ENCODE results near the gene LDLRAD3.

Gene LDLRAD3

GRCh38 chr11:35916270-35916669, 27.6 kb upstream of the LDLRAD3 start:
- H3K4me3 ChIP-seq (ENCODE audit: low read depth in 1 of 2, low read length in 2 of 2) = no peak overlapping the region
- peaks cover 3% of the 10 kb centered on the region for H3K27me3 ChIP-seq (ENCODE audit: insufficient read depth, low read length, poor library complexity)
- no peak for ATAC-seq (ENCODE audit: insufficient read depth, low read depth)

GRCh38 chr11:35917676-35918075, 26.2 kb upstream of the LDLRAD3 start:
- Histone ChIP-seq H3K9me3 (ENCODE audit: insufficient read depth, low read length, severe bottlenecking) (no peaks in the 10 kb centered on the region), H3K36me3 (ENCODE audit: insufficient read depth, low read length) (no peaks in the 10 kb centered on the region), H3K9ac (ENCODE audit: low read depth, low read length) (no peak overlapping the region), H3K27ac (ENCODE audit: low read length) (no peak overlapping the region), H3K27me3 (ENCODE audit: insufficient read depth, low read length, poor library complexity) (peaks cover 3% of the 10 kb centered on the region), H3K4me3 (ENCODE audit: low read depth in 1 of 2, low read length in 2 of 2) (no peak overlapping the region), H3K4me2 (ENCODE audit: insufficient read depth, low read length) (no peak overlapping the region), H3K4me1 (ENCODE audit: insufficient read depth, low read length) (no peaks in the 10 kb centered on the region), H2AFZ (ENCODE audit: low read depth, low read length) (no peak overlapping the region), H4K20me1 (ENCODE audit: insufficient read depth, low read length) (no peaks in the 10 kb centered on the region), H3K79me2 (ENCODE audit: insufficient read depth, low read length) (no peaks in the 10 kb centered on the region)
- no peak for ATAC-seq (ENCODE audit: insufficient read depth, low read depth)
- DNase-seq = no peak
- TF ChIP-seq CTCF (IDR thresholded peaks at IDR 0.05; ENCODE audit: borderline replicate concordance, extremely low read depth, low read length, poor library complexity, severe bottlenecking) = no peak
- TF ChIP-seq EZH2 (IDR thresholded peaks at IDR 0.05; ENCODE audit: borderline replicate concordance, low read depth, low read length, severe bottlenecking) = no peak

More at GRCh38 chr11:35916270-35916669, 27.6 kb upstream of the LDLRAD3 start:
- Histone ChIP-seq H3K4me2 (ENCODE audit: insufficient read depth, low read length) (no peak overlapping the region), H3K36me3 (ENCODE audit: insufficient read depth, low read length) (no peaks in the 10 kb centered on the region), H2AFZ (ENCODE audit: low read depth, low read length) (no peak overlapping the region), H3K79me2 (ENCODE audit: insufficient read depth, low read length) (no peaks in the 10 kb centered on the region), H3K9ac (ENCODE audit: low read depth, low read length) (no peak overlapping the region), H4K20me1 (ENCODE audit: insufficient read depth, low read length) (no peaks in the 10 kb centered on the region), H3K9me3 (ENCODE audit: insufficient read depth, low read length, severe bottlenecking) (no peaks in the 10 kb centered on the region), H3K27ac (ENCODE audit: low read length) (no peak overlapping the region), H3K4me1 (ENCODE audit: insufficient read depth, low read length) (no peaks in the 10 kb centered on the region)
- no peak for DNase-seq
- TF ChIP-seq EZH2 (IDR thresholded peaks at IDR 0.05; ENCODE audit: borderline replicate concordance, low read depth, low read length, severe bottlenecking) = no peak
- TF ChIP-seq CTCF (IDR thresholded peaks at IDR 0.05; ENCODE audit: borderline replicate concordance, extremely low read depth, low read length, poor library complexity, severe bottlenecking) = no peak

- no peak overlapping the region for H2AFZ ChIP-seq (ENCODE audit: low read depth, low read length)
- H3K4me1 ChIP-seq (ENCODE audit: insufficient read depth, low read length) = no peaks in the 10 kb centered on the region
- no peak overlapping the region for H3K4me2 ChIP-seq (ENCODE audit: insufficient read depth, low read length)
- no peaks in the 10 kb centered on the region for H3K9me3 ChIP-seq (ENCODE audit: insufficient read depth, low read length, severe bottlenecking)
- H3K9ac ChIP-seq (ENCODE audit: low read depth, low read length) = no peak overlapping the region
- no peak overlapping the region for H3K4me3 ChIP-seq (ENCODE audit: low read depth in 1 of 2, low read length in 2 of 2)
- H4K20me1 ChIP-seq (ENCODE audit: insufficient read depth, low read length) = no peaks in the 10 kb centered on the region
- H3K27me3 ChIP-seq (ENCODE audit: insufficient read depth, low read length, poor library complexity) = peaks cover 3% of the 10 kb centered on the region
- H3K79me2 ChIP-seq (ENCODE audit: insufficient read depth, low read length) = no peaks in the 10 kb centered on the region
- DNase-seq (no peak), ATAC-seq (ENCODE audit: insufficient read depth, low read depth) (no peak)
- TF ChIP-seq EZH2 (IDR thresholded peaks at IDR 0.05; ENCODE audit: borderline replicate concordance, low read depth, low read length, severe bottlenecking) (no peak), CTCF (IDR thresholded peaks at IDR 0.05; ENCODE audit: borderline replicate concordance, extremely low read depth, low read length, poor library complexity, severe bottlenecking) (no peak)
- H3K27ac ChIP-seq (ENCODE audit: low read length) = no peak overlapping the region
- H3K36me3 ChIP-seq (ENCODE audit: insufficient read depth, low read length) = no peaks in the 10 kb centered on the region
These were observed 25.1 kb upstream of the LDLRAD3 start for GRCh38 chr11:35918716-35919115.

- Histone ChIP-seq H3K9me3 (ENCODE audit: insufficient read depth, low read length, severe bottlenecking) (no peaks in the 10 kb centered on the region), H3K27ac (ENCODE audit: low read length) (no peak overlapping the region), H2AFZ (ENCODE audit: low read depth, low read length) (no peak overlapping the region), H4K20me1 (ENCODE audit: insufficient read depth, low read length) (no peaks in the 10 kb centered on the region), H3K4me3 (ENCODE audit: low read depth in 1 of 2, low read length in 2 of 2) (no peak overlapping the region), H3K27me3 (ENCODE audit: insufficient read depth, low read length, poor library complexity) (peaks cover 3% of the 10 kb centered on the region), H3K4me1 (ENCODE audit: insufficient read depth, low read length) (no peaks in the 10 kb centered on the region), H3K9ac (ENCODE audit: low read depth, low read length) (no peak overlapping the region), H3K36me3 (ENCODE audit: insufficient read depth, low read length) (no peaks in the 10 kb centered on the region), H3K79me2 (ENCODE audit: insufficient read depth, low read length) (no peaks in the 10 kb centered on the region), H3K4me2 (ENCODE audit: insufficient read depth, low read length) (no peak overlapping the region)
- DNase-seq (no peak), ATAC-seq (ENCODE audit: insufficient read depth, low read depth) (no peak)
- TF ChIP-seq EZH2 (IDR thresholded peaks at IDR 0.05; ENCODE audit: borderline replicate concordance, low read depth, low read length, severe bottlenecking) (no peak), CTCF (IDR thresholded peaks at IDR 0.05; ENCODE audit: borderline replicate concordance, extremely low read depth, low read length, poor library complexity, severe bottlenecking) (no peak)
These were observed 24.6 kb upstream of the LDLRAD3 start for GRCh38 chr11:35919244-35919643.

Data from DND-41 (cell line).